Smooth muscle cell of trachea (primary cell): ENCODE measurements around the gene SRRM3. TPM values are rescaled to one million over a fixed set of nuclear protein-coding genes. Genes with fewer than 3 reads are reported as not detected.

ENCODE experiments used
- total RNA-seq: library from RNA; depleted of rRNA; stranded (reverse); fragments of >200 nt; gene quantifications from 2 replicates; pipeline ENCODE4 v1.2.1, GENCODE V29; 2014

SRRM3 gene, protein sequence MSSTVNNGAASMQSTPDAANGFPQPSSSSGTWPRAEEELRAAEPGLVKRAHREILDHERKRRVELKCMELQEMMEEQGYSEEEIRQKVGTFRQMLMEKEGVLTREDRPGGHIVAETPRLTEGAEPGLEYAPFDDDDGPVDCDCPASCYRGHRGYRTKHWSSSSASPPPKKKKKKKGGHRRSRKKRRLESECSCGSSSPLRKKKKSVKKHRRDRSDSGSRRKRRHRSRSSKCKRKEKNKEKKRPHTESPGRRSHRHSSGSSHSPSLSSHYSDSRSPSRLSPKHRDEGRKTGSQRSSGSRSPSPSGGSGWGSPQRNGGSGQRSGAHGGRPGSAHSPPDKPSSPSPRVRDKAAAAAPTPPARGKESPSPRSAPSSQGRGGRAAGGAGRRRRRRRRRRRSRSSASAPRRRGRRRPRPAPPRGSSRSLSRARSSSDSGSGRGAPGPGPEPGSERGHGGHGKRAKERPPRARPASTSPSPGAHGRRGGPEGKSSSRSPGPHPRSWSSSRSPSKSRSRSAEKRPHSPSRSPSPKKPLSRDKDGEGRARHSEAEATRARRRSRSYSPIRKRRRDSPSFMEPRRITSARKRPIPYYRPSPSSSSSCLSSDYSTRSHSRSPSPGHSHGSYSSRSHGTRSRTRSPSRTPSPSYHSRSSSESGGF
- 0.58 and 2.8 TPM in 2 replicates for total RNA-seq

DNA sequence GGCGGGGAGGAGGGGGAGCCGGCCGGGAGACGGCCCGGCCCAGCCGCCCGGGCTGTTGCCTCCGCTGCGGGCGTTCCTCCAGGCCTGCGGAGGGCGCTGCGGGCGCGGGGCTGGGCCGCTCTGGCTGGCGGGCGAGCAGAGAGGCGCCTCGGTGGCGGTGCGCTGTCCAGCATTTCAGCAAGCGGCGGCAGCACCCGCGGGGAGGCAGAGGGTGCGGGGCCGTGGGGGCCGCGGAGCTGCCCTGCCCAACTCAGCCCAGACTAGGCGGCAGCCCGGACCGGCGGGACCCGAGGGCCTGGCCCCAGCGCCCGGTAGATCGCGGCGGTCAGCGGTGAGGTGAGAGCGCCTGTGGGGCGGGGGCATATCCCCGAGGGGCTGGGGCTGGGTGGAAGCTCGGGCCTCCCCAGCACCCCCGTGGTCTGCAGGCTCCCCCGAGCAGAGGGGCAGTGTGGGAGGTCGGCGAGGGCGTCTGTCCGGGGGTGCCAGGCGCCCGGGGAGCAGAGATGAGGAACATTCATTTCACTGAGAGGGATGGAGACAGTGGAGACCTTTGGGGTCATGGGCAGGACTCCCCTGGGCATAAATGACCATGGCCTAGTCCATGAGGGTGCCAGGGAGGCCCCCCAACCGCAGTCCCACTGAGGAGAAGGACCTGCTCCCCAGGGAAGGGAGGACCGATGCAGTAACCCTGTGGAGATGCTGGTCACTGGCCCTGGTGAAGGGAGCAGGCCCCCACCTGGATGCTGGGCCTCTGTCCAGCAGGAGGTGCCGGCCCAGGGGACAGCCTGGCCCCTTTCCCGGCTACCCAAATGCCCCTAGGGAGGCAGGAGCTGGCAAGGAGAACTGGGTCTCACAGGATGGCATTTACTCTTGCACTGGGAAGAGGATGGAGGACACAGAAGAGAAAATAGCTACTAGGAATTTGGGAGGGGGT lies at the start of gene SRRM3:
Gene SRRM3 (plus strand): TSS at position 165 of the 934 bp plus-strand sequence. CDS start 33,171 bp downstream, outside the sequence.

DNA sequence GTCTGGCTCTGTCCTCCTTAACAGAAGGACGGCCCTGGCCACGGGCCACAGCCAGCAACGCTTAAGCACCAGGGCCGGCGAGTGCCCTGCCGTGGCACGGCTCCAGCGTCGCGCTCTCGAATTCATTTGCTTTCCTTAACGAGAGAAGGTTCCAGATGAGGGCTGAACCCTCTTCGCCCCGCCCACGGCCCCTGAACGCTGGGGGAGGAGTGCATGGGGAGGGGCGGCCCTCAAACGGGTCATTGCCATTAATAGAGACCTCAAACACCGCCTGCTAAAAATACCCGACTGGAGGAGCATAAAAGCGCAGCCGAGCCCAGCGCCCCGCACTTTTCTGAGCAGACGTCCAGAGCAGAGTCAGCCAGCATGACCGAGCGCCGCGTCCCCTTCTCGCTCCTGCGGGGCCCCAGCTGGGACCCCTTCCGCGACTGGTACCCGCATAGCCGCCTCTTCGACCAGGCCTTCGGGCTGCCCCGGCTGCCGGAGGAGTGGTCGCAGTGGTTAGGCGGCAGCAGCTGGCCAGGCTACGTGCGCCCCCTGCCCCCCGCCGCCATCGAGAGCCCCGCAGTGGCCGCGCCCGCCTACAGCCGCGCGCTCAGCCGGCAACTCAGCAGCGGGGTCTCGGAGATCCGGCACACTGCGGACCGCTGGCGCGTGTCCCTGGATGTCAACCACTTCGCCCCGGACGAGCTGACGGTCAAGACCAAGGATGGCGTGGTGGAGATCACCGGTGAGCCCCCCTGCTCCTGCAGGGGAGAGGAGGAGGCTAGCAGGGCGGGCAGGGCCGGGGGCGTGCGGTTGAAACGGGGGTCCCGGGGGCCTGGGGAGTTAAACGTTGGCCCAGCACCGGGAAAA lies 100.9 kb downstream of the SRRM3 start, which contains the start of gene HSPB1:
Gene HSPB1 (plus strand): TSS at position 327 of the 855 bp plus-strand sequence. CDS start 40 bp downstream, at position 367.

Other genes starting within 250 kb of the SRRM3 start
- 20.7 and 28.6 TPM in 2 replicates for gene TMEM120A, start 207.3 kb upstream of the SRRM3 start, total RNA-seq
- gene STYXL1, start 153.9 kb upstream of the SRRM3 start, total RNA-seq: 55.9 and 65.3 TPM in 2 replicates
- gene MDH2, start 153.8 kb upstream of the SRRM3 start, total RNA-seq: 45.5 and 63.2 TPM in 2 replicates
- 61.2 and 94.6 TPM in 2 replicates for gene HSPB1, start 100.8 kb downstream of the SRRM3 start, total RNA-seq
- 70.0 and 76.1 TPM in 2 replicates for gene YWHAG, start 157.1 kb downstream of the SRRM3 start, total RNA-seq
- gene SSC4D, start 207.8 kb downstream of the SRRM3 start, total RNA-seq: 0.33 and 0.73 TPM in 2 replicates
- gene ZP3, start 223.1 kb downstream of the SRRM3 start, total RNA-seq: 0.87 and 7.1 TPM in 2 replicates